Right lobe of liver (tissue), 6 donors: ENCODE data around the gene ZIC2. TPM values are rescaled to one million over a fixed set of nuclear protein-coding genes. Genes with fewer than 3 reads are reported as not detected.

ENCODE experiments used
- ATAC-seq, 4 donors: fragments of 200-7000 bp; cut with Tn5 transposase; one replicate each; pipeline ENCODE4 v1.9.1; 2020; ENCODE audit warnings: mild to moderate bottlenecking in 4 of 4, moderate library complexity in 4 of 4
- DNase-seq, 3 donors: peaks; one replicate each; pipeline ENCODE4 v3.0.0-alpha.2; 2020
- H3K27ac ChIP-seq, 3 donors: fragments of 200-600 bp; one replicate each; pipeline ENCODE4 v1.8.0; 2022
- H3K27me3 ChIP-seq, 2 donors: fragments of 200-600 bp; one replicate each; pipeline ENCODE4 v1.8.0; 2022
- H3K36me3 ChIP-seq, 4 donors: fragments of 200-600 bp; sonication (generic) in 1 of 4; one replicate each; pipeline versions ENCODE4 v1.5.1 to v1.8.0; 2017 to 2022; ENCODE audit warnings: control low read depth in 1 of 4
- H3K4me1 ChIP-seq, 4 donors: fragments of 200-600 bp; sonication (generic) in 1 of 4; one replicate each; pipeline versions ENCODE4 v1.5.1 to v1.8.0; 2017 to 2022; ENCODE audit warnings: control low read depth in 1 of 4
- H3K4me3 ChIP-seq, 3 donors: fragments of 200-600 bp; one replicate each; pipeline ENCODE4 v1.8.0; 2022
- H3K9me3 ChIP-seq, 4 donors: fragments of 200-600 bp; sonication (generic) in 1 of 4; one replicate each; pipeline versions ENCODE4 v1.5.1 to v1.8.0; 2017 to 2022; ENCODE audit warnings: control low read depth in 1 of 4
- CTCF ChIP-seq, 4 donors: fragments of 200-600 bp in 3 of 4; fragments of 450-650 bp in 1 of 4; IDR thresholded peaks; one replicate each; pipeline versions ENCODE4 v1.5.1 to v1.8.0; 2016 to 2022; ENCODE audit warnings: antibody characterized with exemption in 4 of 4, mild to moderate bottlenecking in 2 of 4
- POLR2A ChIP-seq: fragments of 450-650 bp; IDR thresholded peaks from one replicate; pipeline ENCODE4 v1.6.1; 2017; ENCODE audit warnings: antibody characterized with exemption, mild to moderate bottlenecking
- WGBS: methylation state at CpG from one replicate; pipeline ENCODE4 v1.1.6; 2018; ENCODE audit warnings: low coverage, low lambda C conversion rate; ENCODE audit not compliant: insufficient coverage; ENCODE audit errors: missing lambda C conversion rate; 5-methylcytosine and 5-hydroxymethylcytosine counted together
- intact Hi-C, 2 donors: fragments of 100-400 bp; cut with DNase I; formaldehyde crosslinking; loops; one replicate each; pipeline versions ENCODE4 v1.11.2 to v1.14.1; 2022
- total RNA-seq, 6 experiments: library from RNA; depleted of rRNA in 2 of 6; stranded (reverse); fragments of >200 nt in 2 of 6; fragmentation: NEBNext Ultra II Directional in 3 of 6; extraction: Animal tissue kit (Norgen Biotek cat#: 25700) in 3 of 6; gene quantifications; one replicate each; pipeline versions ENCODE4 v1.1.0 to v1.2.4, GENCODE V29; 2016 to 2023
- donor health status: DM: no; HTN: yes; CAD: no.
- donor health status: DM: no; HTN: no; CAD: no.
- donor health status: DM: no; HTN: no; CAD: no.
- donor health status: DM: no; HTN: yes; CAD: no.
- donor health status: DM: no; HTN: yes; CAD: no.

Gene ZIC2
- total RNA-seq, 6 experiments from 2014 or later: 0.24 TPM; not detected in 5

GRCh38 chr13:99959127-99959539 lies 22.5 kb upstream of the ZIC2 start:
- DNase-seq: no peak
- TF ChIP-seq CTCF (IDR thresholded peaks at IDR 0.05) (no peak), POLR2A (no peak)
- peaks cover 0 to 18% (median 8%) of the 10 kb centered on the region in 4 donors for H3K4me1 ChIP-seq
- intact Hi-C loops: no loop called here
- 29% methylated on average over 10 of the region's 10 CpGs for WGBS
- peaks cover 4 to 75% of the 10 kb centered on the region in 2 donors for H3K27me3 ChIP-seq
- no peaks in the 10 kb centered on the region for H3K9me3 ChIP-seq
- H3K27ac ChIP-seq: no peak overlapping the region
- no peak for ATAC-seq
- no peaks in the 10 kb centered on the region for H3K36me3 ChIP-seq
- H3K4me3 ChIP-seq: no peak overlapping the region

- Histone ChIP-seq H3K9me3 (no peaks in the 10 kb centered on the region), H3K4me3 (no peak overlapping the region), H3K36me3 (no peaks in the 10 kb centered on the region), H3K4me1 (peaks cover 0 to 18% (median 8%) of the 10 kb centered on the region in 4 donors), H3K27me3 (peaks cover 4 to 81% of the 10 kb centered on the region in 2 donors), H3K27ac (no peak overlapping the region)
- ATAC-seq (no peak), DNase-seq (no peak)
- WGBS: 6% methylated on average over 19 of the region's 49 CpGs
- intact Hi-C loops: no loop called here
- TF ChIP-seq POLR2A: no peak
- TF ChIP-seq CTCF (IDR thresholded peaks at IDR 0.05): no peak
Observed at GRCh38 chr13:99959540-99960230, 21.9 kb upstream of the ZIC2 start.

- TF ChIP-seq CTCF (IDR thresholded peaks at IDR 0.05) (no peak), POLR2A (no peak)
- Histone ChIP-seq H3K9me3 (no peaks in the 10 kb centered on the region), H3K36me3 (no peaks in the 10 kb centered on the region), H3K27me3 (peaks cover 4 to 86% of the 10 kb centered on the region in 2 donors), H3K4me3 (no peak overlapping the region), H3K27ac (no peak overlapping the region), H3K4me1 (peaks cover 0 to 18% (median 8%) of the 10 kb centered on the region in 4 donors)
- ATAC-seq (no peak), DNase-seq (no peak)
- intact Hi-C loops: no loop called here
- WGBS: 25% methylated on average over 12 of the region's 13 CpGs
Observed at GRCh38 chr13:99960663-99961311, 20.8 kb upstream of the ZIC2 start.

- Histone ChIP-seq H3K4me1 (peaks cover 0 to 9% (median 5%) of the 10 kb centered on the region in 4 donors), H3K4me3 (no peak overlapping the region), H3K27ac (no peak overlapping the region), H3K27me3 (peaks cover 4 to 85% of the 10 kb centered on the region in 2 donors), H3K36me3 (no peaks in the 10 kb centered on the region), H3K9me3 (no peaks in the 10 kb centered on the region)
- no peak for ATAC-seq
- intact Hi-C loops: no loop called here
- no peak for DNase-seq
- TF ChIP-seq CTCF (IDR thresholded peaks at IDR 0.05) (no peak), POLR2A (no peak)
- WGBS: 66% methylated on average over 8 of the region's 8 CpGs
Observed at GRCh38 chr13:99961636-99962035, 19.9 kb upstream of the ZIC2 start.
